ENCODE data around the gene TECR. TPM values are rescaled to one million over a fixed set of nuclear protein-coding genes. Genes with fewer than 3 reads are reported as not detected.

TECR gene
- total RNA-seq, 1 experiment from 2014 or later: 164 TPM

- H3K36me3 Mint-ChIP-seq (ENCODE audit: insufficient read depth in 1 of 3, low read depth in 3 of 3): no peaks in the 10 kb centered on the region
- Histone ChIP-seq H2BK12ac (ENCODE audit: insufficient read length, low read depth, low read length) (no peak overlapping the region), H2BK20ac (ENCODE audit: low read depth, low read length, poor library complexity, severe bottlenecking) (no peak overlapping the region), H3K4ac (ENCODE audit: low read depth, low read length) (no peak overlapping the region), H2BK5ac (ENCODE audit: insufficient read length, low read length) (no peak overlapping the region), H2BK15ac (ENCODE audit: low read depth, low read length) (no peak overlapping the region), H3K27me3 (ENCODE audit: insufficient read depth, low read length) (no peaks in the 10 kb centered on the region), H2AFZ (ENCODE audit: low read length) (no peak overlapping the region), H3K23ac (ENCODE audit: insufficient read length, low read depth, low read length) (no peak overlapping the region), H4K91ac (ENCODE audit: insufficient read length, low read depth, low read length) (no peak overlapping the region), H3K4me2 (ENCODE audit: insufficient read depth, insufficient read length, low read length) (no peak overlapping the region), H4K5ac (ENCODE audit: insufficient read length, low read depth, low read length) (no peak overlapping the region), H4K8ac (replicated peaks; ENCODE audit: insufficient read length, low read depth, low read length) (no peak overlapping the region), H3T11ph (ENCODE audit: low read length) (no peak overlapping the region), H3K4me1 (ENCODE audit: insufficient read depth, low read length) (no peaks in the 10 kb centered on the region), H3K23me2 (ENCODE audit: insufficient read length, low read depth, low read length, poor library complexity, severe bottlenecking) (no peaks in the 10 kb centered on the region), H2BK120ac (ENCODE audit: low read depth, low read length, poor library complexity, severe bottlenecking) (no peak overlapping the region), H3K9me3 (ENCODE audit: control insufficient read depth, low read depth, low read length) (no peaks in the 10 kb centered on the region), H2AK5ac (ENCODE audit: insufficient read length, low read length) (no peak overlapping the region), H4K20me1 (ENCODE audit: control insufficient read depth, insufficient read depth, insufficient read length) (no peaks in the 10 kb centered on the region), H3K9ac (ENCODE audit: extremely low read depth, insufficient read length, low read length) (no peak overlapping the region), H3K56ac (ENCODE audit: insufficient read length, low read depth, low read length) (no peak overlapping the region), H3K79me1 (ENCODE audit: insufficient read depth, low read depth, low read length, poor library complexity, severe bottlenecking) (no peaks in the 10 kb centered on the region), H3K18ac (ENCODE audit: insufficient read length, low read depth, low read length) (no peak overlapping the region), H3K79me2 (ENCODE audit: insufficient read depth, low read length) (no peaks in the 10 kb centered on the region), H3K14ac (ENCODE audit: insufficient read depth, low read length) (no peak overlapping the region), H3K27ac (ENCODE audit: insufficient read length, low read depth, low read length) (no peak overlapping the region)
- H3K4me1 Mint-ChIP-seq: peaks cover 2 to 3% of the 10 kb centered on the region in 2 experiments; a peak in 3 of 4 replicates
- peaks cover 0 to 16% of the 10 kb centered on the region in 2 experiments; a peak in 2 of 5 replicates for H3K9me3 Mint-ChIP-seq
- no peak for TF ChIP-seq CTCF (conservative IDR thresholded peaks at IDR 0.05)
- no peak overlapping the region for H3K4me3 Mint-ChIP-seq
- H3K27me3 Mint-ChIP-seq (ENCODE audit: low read depth): no peaks in the 10 kb centered on the region
- WGBS (ENCODE audit: extremely low coverage, insufficient read length, low lambda C conversion rate): no CpG with 5 or more reads among the region's 5 CpGs
- DNase-seq: no peak
- H3K27ac Mint-ChIP-seq: no peak overlapping the region
Observed at GRCh38 chr19:14577264-14577663, 47.9 kb downstream of the TECR start.

All from H9 (cell line).